Neural cell (in vitro differentiated cells): Measurements from ENCODE around the gene ONECUT3. TPM values are rescaled to one million over a fixed set of nuclear protein-coding genes. Genes with fewer than 3 reads are reported as not detected.

Experiments used
- H2AFZ ChIP-seq: fragments of 200-600, 300-800 bp; sonication (generic), shearing (Covaris generic); 2 replicates; pipeline ENCODE4 v1.6.0; 2014; ENCODE audit warnings: low read depth, mild to moderate bottlenecking, antibody characterized with exemption, low read length, moderate library complexity
- H3F3A ChIP-seq: fragments of 200-600 bp; shearing (Covaris generic); 2 replicates; pipeline ENCODE4 v1.6.1; 2016; ENCODE audit warnings: mild to moderate bottlenecking, moderate library complexity, mixed read lengths, antibody characterized with exemption, low read length; ENCODE audit not compliant: insufficient read depth, poor library complexity, severe bottlenecking
- H3K27ac ChIP-seq: fragments of 200-600, 300-800 bp; sonication (generic), shearing (Covaris generic); 2 replicates; pipeline ENCODE4 v1.5.1; 2014; ENCODE audit warnings: mild to moderate bottlenecking, low read length, moderate library complexity
- H3K27me3 ChIP-seq: fragments of 300-800, 200-600 bp; sonication (generic), shearing (Covaris generic); 2 replicates; pipeline ENCODE4 v1.6.0; 2014; ENCODE audit warnings: mild to moderate bottlenecking, low read depth, low read length, moderate library complexity; ENCODE audit not compliant: insufficient read depth
- H3K36me3 ChIP-seq: fragments of 300-800, 200-600 bp; sonication (generic), shearing (Covaris generic); 2 replicates; pipeline ENCODE4 v1.5.1; 2014; ENCODE audit warnings: mild to moderate bottlenecking, antibody characterized with exemption, low read length, moderate library complexity; ENCODE audit not compliant: insufficient read depth
- H3K4me2 ChIP-seq: fragments of 300-800, 200-600 bp; sonication (generic), shearing (Covaris generic); 2 replicates; pipeline ENCODE4 v1.6.0; 2014; ENCODE audit warnings: mild to moderate bottlenecking, low read length
- H3K4me3 ChIP-seq: fragments of 300-800, 200-600 bp; sonication (generic), shearing (Covaris generic); 2 replicates; pipeline ENCODE4 v1.5.1; 2014; ENCODE audit warnings: mild to moderate bottlenecking, low read length, moderate library complexity
- H3K79me2 ChIP-seq: fragments of 200-600 bp; shearing (Covaris generic); replicated peaks from 2 replicates; pipeline ENCODE4 v1.6.0; 2014; ENCODE audit warnings: mild to moderate bottlenecking, low read length, moderate library complexity; ENCODE audit not compliant: insufficient read depth
- H3K9ac ChIP-seq: fragments of 300-800, 200-600 bp; sonication (generic), shearing (Covaris generic); 2 replicates; pipeline ENCODE4 v1.6.1; 2016; ENCODE audit warnings: mild to moderate bottlenecking, low read length, mixed read lengths
- H3K9me2 ChIP-seq: fragments of 200-600 bp; shearing (Covaris generic); 2 replicates; pipeline ENCODE4 v1.6.1; 2016; ENCODE audit warnings: mild to moderate bottlenecking, low read length, mixed read lengths; ENCODE audit not compliant: insufficient read depth
- H3K9me3 ChIP-seq: fragments of 200-600, 300-800 bp; sonication (generic), shearing (Covaris generic); 2 replicates; pipeline ENCODE4 v1.6.1; 2016; ENCODE audit warnings: mild to moderate bottlenecking, mixed run types, low read length, moderate library complexity, mixed read lengths
- H4K20me1 ChIP-seq: fragments of 200-600 bp; shearing (Covaris generic); 2 replicates; pipeline ENCODE4 v1.6.1; 2016; ENCODE audit warnings: mild to moderate bottlenecking, mixed run types; ENCODE audit not compliant: insufficient read depth
- CTCF ChIP-seq: fragments of 450-650 bp; IDR thresholded peaks from 2 replicates; pipeline ENCODE4 v1.5.1; 2014; ENCODE audit warnings: antibody characterized with exemption, mild to moderate bottlenecking, moderate library complexity; ENCODE audit not compliant: poor library complexity, severe bottlenecking
- EP300 ChIP-seq: fragments of 450-650 bp; conservative IDR thresholded peaks from 2 replicates; pipeline ENCODE4 v1.6.1; 2014; ENCODE audit warnings: antibody characterized with exemption, mild to moderate bottlenecking, moderate library complexity; ENCODE audit not compliant: poor library complexity, severe bottlenecking
- EZH2 ChIP-seq: fragments of 200-600, 300-800 bp; shearing (Covaris generic), sonication (generic); IDR thresholded peaks from 2 replicates; pipeline ENCODE4 v1.6.1; 2014; ENCODE audit warnings: antibody characterized with exemption, low read length, borderline replicate concordance, mild to moderate bottlenecking; ENCODE audit not compliant: insufficient read depth, poor library complexity, severe bottlenecking
- MXI1 ChIP-seq: fragments of 450-650 bp; conservative IDR thresholded peaks from 2 replicates; pipeline ENCODE4 v1.6.1; 2014; ENCODE audit warnings: antibody characterized with exemption, mild to moderate bottlenecking; ENCODE audit not compliant: poor library complexity, severe bottlenecking
- POLR2AphosphoS5 ChIP-seq: IDR thresholded peaks from 2 replicates; pipeline ENCODE4 v1.6.1; 2012
- RAD21 ChIP-seq: fragments of 450-650 bp; conservative IDR thresholded peaks from 2 replicates; pipeline ENCODE4 v1.6.1; 2014; ENCODE audit warnings: antibody characterized with exemption, mild to moderate bottlenecking, moderate library complexity
- REST ChIP-seq: IDR thresholded peaks from 2 replicates; pipeline ENCODE4 v1.6.1; 2012; ENCODE audit warnings: borderline replicate concordance
- SMC3 ChIP-seq: fragments of 450-650 bp; conservative IDR thresholded peaks from 2 replicates; pipeline ENCODE4 v1.6.1; 2014; ENCODE audit warnings: antibody characterized with exemption, mild to moderate bottlenecking, moderate library complexity; ENCODE audit not compliant: poor library complexity
- TAF1 ChIP-seq: IDR thresholded peaks from 2 replicates; pipeline ENCODE4 v1.6.1; 2012; ENCODE audit warnings: low read depth
- polyA plus RNA-seq: library from polyadenylated mRNA; depleted of rRNA; stranded (reverse); fragments of >200 nt; gene quantifications from 2 replicates; pipeline ENCODE4 v1.2.3, GENCODE V29; 2014

The ONECUT3 gene
- polyA plus RNA-seq, 1 donor from 2014 or later, result 0.45 TPM

- TF ChIP-seq EZH2 (no peak), POLR2AphosphoS5 (no peak), MXI1 (no peak), TAF1 (no peak), RAD21 (no peak), CTCF (no peak), REST (no peak), SMC3 (no peak), EP300 (no peak)
- H3K9me3 ChIP-seq, result no peaks in the 10 kb centered on the region
- no peaks in the 10 kb centered on the region for H3K79me2 ChIP-seq
- no peaks in the 10 kb centered on the region for H3K9me2 ChIP-seq
- no peaks in the 10 kb centered on the region for H4K20me1 ChIP-seq
- H3K4me2 ChIP-seq, result no peak overlapping the region
- H3F3A ChIP-seq, result no peaks in the 10 kb centered on the region
- no peak overlapping the region for H3K4me3 ChIP-seq
- H3K27ac ChIP-seq, result no peak overlapping the region
- H3K36me3 ChIP-seq, result no peaks in the 10 kb centered on the region
- H3K27me3 ChIP-seq, result peaks cover 17% of the 10 kb centered on the region
- no peak overlapping the region for H3K9ac ChIP-seq
- no peak overlapping the region for H2AFZ ChIP-seq
Observed at GRCh38 chr19:1790054-1790792, 36.9 kb downstream of the ONECUT3 start.

- Histone ChIP-seq H3K36me3 (no peaks in the 10 kb centered on the region), H3K9me3 (no peaks in the 10 kb centered on the region), H3K79me2 (no peaks in the 10 kb centered on the region), H3K4me3 (no peak overlapping the region), H4K20me1 (no peaks in the 10 kb centered on the region), H3K9me2 (no peaks in the 10 kb centered on the region), H3K27me3 (peaks cover 17% of the 10 kb centered on the region), H2AFZ (no peak overlapping the region), H3F3A (no peaks in the 10 kb centered on the region), H3K9ac (no peak overlapping the region), H3K27ac (no peak overlapping the region), H3K4me2 (no peak overlapping the region)
- TF ChIP-seq EP300 (no peak), REST (no peak), RAD21 (no peak), MXI1 (no peak), SMC3 (no peak), CTCF (no peak), EZH2 (no peak), TAF1 (no peak), POLR2AphosphoS5 (no peak)
Observed at GRCh38 chr19:1791879-1792278, 38.6 kb downstream of the ONECUT3 start.
